Middle frontal gyrus (tissue), 1 donor: ENCODE measurements around the gene NAALADL2.
"Not testable (repeated sequence)": the region's sequence is repeated elsewhere in the genome, so short reads cannot be mapped to it uniquely, and the experiment has no call there.

ENCODE experiments used
- DNase-seq: peaks from one replicate; pipeline ENCODE4 v3.0.0-alpha.2; 2015; ENCODE audit warnings: low spot score; ENCODE audit errors: extremely low spot score

NAALADL2 gene

DNA sequence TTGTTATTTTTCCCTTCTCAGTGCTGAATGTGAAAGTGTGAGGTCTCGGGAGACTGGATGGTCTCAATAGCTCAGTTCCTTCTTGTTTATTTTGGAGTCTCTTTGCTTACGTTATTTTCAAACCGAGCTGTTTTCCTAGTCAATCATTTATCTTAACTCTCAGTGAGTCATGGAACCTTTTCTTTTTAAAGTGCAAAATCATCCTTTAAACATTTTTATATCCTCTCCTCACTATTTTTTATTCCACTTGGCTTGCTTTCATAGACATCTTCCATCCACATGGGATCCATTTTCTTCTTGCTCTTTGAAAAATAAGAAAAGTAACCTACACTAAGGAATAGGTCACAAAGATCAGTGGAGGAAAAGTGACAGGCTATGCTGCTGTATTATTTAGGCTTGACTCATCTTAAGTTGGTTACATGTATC, 497.8 kb downstream of the NAALADL2 start:
- no peak for DNase-seq

GRCh38 chr3:175357758-175358157, 498.6 kb downstream of the NAALADL2 start:
- no peak for DNase-seq

DNA sequence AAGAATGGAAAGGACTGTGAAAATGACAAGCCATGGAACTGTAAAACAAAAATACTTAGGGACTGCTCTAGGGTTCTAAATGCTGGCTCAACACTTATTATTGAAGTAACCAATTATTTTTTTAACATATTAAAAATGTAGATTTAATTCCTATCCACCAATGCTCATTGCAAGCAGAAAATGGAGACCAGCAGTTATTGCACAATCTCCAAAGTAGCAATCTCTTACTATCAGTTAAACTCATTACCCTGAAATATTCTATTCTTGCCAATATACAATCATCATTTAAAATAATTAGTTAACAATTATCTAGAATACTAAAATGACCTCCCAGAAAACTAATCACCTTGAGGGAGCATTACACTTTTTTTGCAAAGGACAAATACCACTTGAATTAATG, 499.8 kb downstream of the NAALADL2 start:
- no peak for DNase-seq

DNA sequence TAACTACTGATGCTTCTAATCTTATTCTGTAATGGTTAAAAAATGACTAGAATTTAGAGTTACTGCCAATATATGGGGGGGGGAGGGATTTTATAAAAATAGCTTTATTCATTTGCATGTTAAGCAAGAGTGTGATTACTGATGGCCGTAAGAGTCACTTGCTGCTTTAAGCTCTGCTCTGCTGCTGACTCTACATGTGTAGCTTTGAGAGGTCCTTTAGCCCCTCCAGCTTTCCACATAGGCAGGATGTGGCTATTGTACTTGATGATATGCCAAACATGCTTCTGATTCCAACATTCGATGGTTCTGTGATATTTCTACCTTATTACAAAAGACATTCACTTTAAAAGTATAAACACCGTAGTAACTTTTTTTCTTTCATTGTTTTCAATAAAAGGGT, 511.3 kb downstream of the NAALADL2 start:
- not testable (repeated sequence) for DNase-seq

DNA sequence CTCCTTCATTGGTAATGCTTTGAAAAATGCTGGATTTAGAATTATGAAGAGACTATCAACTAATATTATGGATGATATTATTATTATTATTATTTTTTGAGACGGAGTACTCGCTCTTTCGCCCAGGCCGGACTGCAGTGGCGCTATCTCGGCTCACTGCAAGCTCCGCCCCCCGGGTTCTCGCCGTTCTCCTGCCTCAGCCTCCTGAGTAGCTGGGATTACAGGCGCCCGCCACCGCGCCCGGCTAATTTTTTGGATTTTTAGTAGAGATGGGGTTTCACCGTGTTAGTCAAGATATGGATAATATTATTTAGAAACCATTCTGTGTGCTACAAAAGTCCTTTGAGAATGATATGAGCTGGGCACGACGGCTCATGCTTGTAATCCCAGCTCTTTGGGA, 512.1 kb downstream of the NAALADL2 start:
- not testable (repeated sequence) for DNase-seq

DNA sequence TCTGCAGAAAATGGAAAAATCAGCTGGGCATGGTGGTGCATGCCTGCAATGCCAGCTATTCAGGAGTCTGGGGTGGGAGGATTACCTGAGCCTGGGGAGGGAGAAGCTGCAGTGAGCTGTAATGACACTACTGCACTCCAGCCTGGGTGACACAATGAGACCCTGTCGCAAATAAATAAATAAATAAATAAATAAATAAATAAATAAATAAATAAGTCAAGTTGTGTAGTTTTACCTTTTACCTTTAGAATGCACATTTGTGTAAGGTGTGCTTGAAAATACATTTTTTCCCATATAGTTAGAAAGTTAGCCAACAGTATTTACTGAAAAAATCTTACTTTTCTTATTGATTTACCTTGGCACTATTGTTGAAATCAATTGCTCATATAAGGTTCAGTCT, 515.6 kb downstream of the NAALADL2 start:
- DNase-seq, result no peak

DNA sequence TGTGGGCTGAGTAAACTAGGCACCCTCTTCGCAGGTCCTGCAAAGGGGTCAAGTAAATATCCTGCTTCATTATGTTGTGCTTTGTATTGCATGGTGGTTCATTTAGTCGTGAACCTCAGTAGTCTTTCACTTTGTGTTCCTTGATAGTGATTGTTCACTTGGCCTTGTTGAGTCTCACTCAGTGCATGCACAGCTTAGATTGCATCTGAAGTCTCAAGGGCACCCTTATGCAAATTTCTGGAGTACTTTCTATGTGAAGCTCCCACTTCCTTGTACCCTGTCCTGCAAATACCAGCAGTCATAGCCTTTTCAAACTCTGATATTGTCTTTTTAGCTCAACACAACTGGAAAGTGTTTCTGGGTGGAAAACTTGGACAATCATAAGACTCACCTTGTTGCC, 519.2 kb downstream of the NAALADL2 start:
- DNase-seq, result no peak

- no peak for DNase-seq
Observed at GRCh38 chr3:175381685-175382084, 522.6 kb downstream of the NAALADL2 start.

DNA sequence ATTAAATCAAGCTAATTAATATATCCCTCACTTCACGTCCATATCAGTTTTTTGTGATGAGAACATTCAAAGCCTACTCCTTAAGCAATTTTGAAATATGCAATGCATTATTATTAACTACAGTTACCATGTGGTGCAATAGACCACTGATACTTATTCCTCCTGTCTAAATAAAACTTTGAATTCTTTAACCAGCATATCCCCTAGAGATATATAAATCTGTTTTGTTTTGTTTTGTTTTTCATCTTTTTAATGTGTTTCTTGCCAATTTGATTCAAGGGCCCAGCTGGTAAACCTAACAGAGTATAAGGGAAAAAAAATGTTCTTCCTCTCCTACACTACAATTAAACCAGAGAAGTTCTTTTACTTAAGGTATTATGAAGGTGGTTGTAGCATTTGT, 524.2 kb downstream of the NAALADL2 start:
- DNase-seq, result no peak

- no peak for DNase-seq
Observed at GRCh38 chr3:175383813-175384212, 524.7 kb downstream of the NAALADL2 start.

DNA sequence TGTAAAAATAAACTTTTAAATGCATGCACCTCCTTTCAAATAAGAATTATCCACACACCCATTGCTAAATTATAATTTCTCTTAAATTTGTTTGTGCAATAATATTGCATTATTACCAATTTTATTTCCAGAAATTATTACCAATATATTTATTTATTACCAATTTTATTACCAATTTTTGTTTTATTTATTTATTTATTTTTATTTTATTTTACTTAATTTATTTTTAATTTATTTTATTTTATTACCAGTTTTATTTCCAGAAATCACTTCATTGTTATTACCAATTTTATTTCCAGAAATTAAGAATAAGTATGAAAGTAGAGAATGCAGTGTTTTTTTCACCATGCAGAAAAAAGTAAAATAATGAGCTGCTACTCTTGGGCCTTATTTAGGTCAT, 525.4 kb downstream of the NAALADL2 start:
- DNase-seq, result no peak

- DNase-seq, result no peak
Observed at GRCh38 chr3:175386630-175387029, 527.5 kb downstream of the NAALADL2 start.

DNA sequence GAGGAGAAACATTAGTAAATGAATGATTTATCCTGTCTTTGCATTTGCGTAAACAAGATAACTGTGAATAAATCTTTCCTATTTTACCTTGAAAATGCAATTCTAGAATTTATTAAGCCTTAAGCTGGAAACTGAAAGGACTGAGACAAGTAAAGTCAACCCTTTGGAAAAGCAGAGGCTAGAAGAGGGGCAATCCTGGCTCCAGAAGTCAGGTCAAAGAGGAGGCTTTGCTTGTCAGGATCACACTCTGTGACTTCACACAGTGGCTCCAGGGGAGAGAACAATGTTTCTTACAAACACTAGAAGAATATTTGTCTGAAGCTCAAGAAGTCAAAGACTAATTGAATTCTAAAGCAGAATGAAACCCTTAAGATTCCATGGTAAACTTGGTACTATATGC, 530.4 kb downstream of the NAALADL2 start:
- DNase-seq, result no peak

- DNase-seq, result no peak
Observed at GRCh38 chr3:175391601-175392000, 532.5 kb downstream of the NAALADL2 start.

GRCh38 chr3:175392653-175393052, 533.5 kb downstream of the NAALADL2 start:
- no peak for DNase-seq

- DNase-seq, result no peak
Observed at GRCh38 chr3:175397372-175397771, 538.2 kb downstream of the NAALADL2 start.

GRCh38 chr3:175398676-175399075, 539.5 kb downstream of the NAALADL2 start:
- no peak for DNase-seq

DNA sequence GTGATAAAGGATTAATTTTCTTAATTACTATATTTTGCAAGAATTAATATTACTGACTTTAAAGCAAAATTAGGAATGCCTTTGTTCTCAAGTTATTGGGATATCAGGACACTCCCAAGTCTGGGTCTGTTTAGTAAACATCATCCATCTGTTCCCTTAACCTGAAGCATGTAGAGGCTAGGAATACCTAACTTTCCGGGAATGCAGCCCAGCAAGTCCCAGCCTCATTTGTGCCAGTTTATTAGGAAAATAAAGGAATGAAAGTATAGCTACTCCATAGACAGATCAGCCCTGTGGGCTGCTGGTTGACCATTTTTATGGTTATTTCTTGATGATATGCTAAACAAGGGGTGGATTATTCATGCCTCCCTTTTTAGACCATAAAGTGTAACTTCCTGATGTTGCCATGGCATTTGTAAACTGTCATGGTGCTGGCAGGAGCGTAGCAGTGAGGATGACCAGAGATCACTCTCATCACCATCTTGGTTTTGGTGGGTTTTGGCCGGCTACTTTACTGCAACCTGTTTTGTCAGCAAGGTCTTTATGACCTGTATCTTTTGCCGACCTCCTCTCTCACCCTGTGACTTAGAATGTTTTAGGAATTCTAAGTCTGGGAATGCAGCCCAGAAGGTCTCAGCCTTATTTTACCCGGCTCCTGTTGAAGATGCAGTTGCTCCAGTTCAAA, 540.2 kb downstream of the NAALADL2 start:
- no peak for DNase-seq

GRCh38 chr3:175404027-175404426, 544.9 kb downstream of the NAALADL2 start:
- DNase-seq, result no peak

GRCh38 chr3:175404621-175405020, 545.5 kb downstream of the NAALADL2 start:
- DNase-seq, result no peak

GRCh38 chr3:175410251-175410650, 551.1 kb downstream of the NAALADL2 start:
- DNase-seq, result no peak

DNA sequence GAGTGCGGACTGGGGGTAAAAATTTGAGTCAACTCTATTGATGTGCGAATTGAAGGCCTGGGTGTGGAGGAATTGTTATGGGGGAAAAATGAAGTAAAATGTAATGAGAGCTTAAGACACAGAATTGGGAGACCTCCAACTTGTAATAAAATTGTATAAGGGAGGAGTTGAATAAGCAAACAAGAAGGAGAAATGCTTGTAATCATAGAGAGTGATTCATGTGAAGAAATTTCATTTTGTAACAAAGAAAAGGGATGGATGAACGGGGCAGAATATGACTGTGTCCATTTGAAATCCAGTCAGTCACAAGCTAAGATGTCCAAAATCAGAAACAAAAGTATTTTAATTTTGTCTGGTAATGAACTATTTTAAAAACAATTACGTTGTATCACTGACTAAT, 552.3 kb downstream of the NAALADL2 start:
- no peak for DNase-seq

DNA sequence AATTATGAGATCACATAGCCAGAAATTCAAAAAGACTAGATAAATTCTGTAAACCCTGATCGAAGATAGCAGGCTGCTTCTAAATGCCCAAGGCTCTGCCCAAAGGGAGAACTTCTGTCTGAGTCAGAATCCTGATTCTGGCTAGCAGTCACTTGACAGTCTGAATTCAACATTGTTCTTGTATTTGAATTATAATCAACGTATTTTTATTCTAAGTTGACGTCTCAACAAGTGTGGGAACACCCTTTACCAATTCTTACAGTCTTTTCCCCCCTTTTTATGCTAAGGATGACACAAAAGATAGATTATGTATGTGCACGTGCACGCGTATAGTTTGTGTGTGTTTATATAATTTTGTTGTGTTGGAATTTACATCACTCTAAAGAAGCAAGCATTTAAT, 552.8 kb downstream of the NAALADL2 start:
- DNase-seq, result no peak

DNA sequence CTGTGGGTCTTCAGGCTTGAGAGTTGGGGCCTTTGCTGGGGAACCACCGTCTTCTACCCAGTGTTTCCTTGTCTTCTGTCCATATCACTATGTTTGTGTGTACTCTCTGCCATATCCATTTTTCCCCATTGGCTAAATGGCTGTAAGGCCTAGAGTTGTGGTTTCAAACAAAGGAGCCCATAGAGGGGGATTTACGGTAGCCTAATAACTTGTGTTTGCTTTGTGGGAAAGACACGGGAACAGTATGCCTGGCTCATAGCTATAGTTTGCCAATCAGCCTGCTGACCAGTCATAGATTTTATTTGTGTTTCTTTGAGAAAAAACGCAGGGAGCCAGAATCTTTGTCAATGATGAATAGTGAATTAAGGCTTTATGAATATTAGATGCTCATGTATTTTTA, 554.8 kb downstream of the NAALADL2 start:
- DNase-seq, result no peak
